HG03066 (cell line): ENCODE measurements around the gene C2.
"Not testable (repeated sequence)": the region's sequence is repeated elsewhere in the genome, so short reads cannot be mapped to it uniquely, and the experiment has no call there.

Experiments used
- ATAC-seq: cut with Tn5 transposase; IDR thresholded peaks from one replicate; pipeline ENCODE4 v1.9.1; 2021; ENCODE audit warnings: low read depth; ENCODE audit not compliant: unreplicated experiment

The C2 gene

GRCh38 chr6:31920811-31921210, 6.7 kb upstream of the C2 start:
- ATAC-seq: no peak

DNA sequence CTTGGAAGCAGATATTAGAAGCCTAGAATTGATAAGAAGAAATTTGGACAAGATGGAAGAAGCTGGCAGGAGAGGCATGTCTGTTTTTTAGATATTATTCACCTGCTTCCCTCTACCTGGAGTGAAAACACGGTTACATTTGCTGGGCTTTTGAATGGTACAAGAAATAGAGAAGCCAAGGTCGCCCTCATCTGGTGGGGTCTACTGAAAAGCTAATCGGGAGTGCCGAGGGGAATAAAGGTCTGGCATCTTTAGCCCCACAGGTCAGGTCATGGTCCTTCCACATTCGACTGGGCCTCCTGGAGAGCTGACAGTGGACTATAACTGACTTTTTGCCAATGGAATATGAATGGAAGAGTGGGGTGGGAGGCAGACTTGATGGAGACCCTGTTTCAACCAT, 4.6 kb upstream of the C2 start:
- ATAC-seq: no peak

GRCh38 chr6:31927863-31928671, 550 bp downstream of the C2 start:
- no peak for ATAC-seq

GRCh38 chr6:31928672-31928939, 1.1 kb downstream of the C2 start:
- ATAC-seq: no peak

- ATAC-seq: no peak
Observed at GRCh38 chr6:31930962-31931361, 3.4 kb downstream of the C2 start.

GRCh38 chr6:31932137-31932536, 4.6 kb downstream of the C2 start:
- not testable (repeated sequence) for ATAC-seq

GRCh38 chr6:31933537-31933936, 6.0 kb downstream of the C2 start:
- ATAC-seq: no peak

DNA sequence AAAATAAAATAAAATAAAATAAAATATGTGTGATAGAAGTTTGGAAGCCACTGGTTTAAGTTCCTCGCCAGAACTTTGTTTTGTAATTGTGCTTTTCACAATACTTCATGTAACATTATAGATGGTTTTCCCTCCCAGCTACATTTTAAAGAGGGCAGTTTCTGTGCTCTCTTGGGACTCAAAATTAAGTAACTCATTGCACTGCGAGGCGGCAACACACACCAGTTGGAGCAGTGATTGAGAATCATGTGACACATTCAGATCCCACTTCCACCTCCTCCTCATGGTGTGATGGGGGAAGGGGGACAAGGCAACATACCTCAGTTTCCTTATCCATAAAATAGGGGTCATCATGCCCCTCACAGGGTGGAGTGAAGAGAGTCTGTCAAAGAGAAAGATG, 7.5 kb downstream of the C2 start:
- no peak for ATAC-seq

GRCh38 chr6:31935823-31936222, 8.3 kb downstream of the C2 start:
- ATAC-seq: no peak

GRCh38 chr6:31940256-31940664, 12.7 kb downstream of the C2 start:
- ATAC-seq: no peak

DNA sequence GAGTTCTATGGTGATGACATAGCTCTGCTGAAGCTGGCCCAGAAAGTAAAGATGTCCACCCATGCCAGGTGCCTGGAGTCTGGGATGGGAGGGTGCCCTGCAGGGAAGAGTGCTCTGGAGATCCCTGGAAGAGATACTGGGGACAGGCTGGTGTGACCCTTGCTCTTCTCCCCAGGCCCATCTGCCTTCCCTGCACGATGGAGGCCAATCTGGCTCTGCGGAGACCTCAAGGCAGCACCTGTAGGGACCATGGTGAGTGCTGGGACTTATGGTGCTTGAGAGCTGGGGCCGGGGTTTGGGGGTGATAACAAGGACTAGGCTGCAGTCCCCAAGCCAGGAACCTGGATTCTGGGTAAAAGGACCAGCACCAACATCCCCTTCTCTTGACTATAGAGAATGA, 16.2 kb downstream of the C2 start:
- no peak for ATAC-seq

DNA sequence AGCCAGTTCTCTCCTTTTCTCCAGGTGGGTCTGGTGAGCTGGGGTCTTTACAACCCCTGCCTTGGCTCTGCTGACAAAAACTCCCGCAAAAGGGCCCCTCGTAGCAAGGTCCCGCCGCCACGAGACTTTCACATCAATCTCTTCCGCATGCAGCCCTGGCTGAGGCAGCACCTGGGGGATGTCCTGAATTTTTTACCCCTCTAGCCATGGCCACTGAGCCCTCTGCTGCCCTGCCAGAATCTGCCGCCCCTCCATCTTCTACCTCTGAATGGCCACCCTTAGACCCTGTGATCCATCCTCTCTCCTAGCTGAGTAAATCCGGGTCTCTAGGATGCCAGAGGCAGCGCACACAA, 17.6 kb downstream of the C2 start:
- ATAC-seq: no peak

- no peak for ATAC-seq
Observed at GRCh38 chr6:31945507-31946369, 18.2 kb downstream of the C2 start, which contains the start of gene CFB. CFB (plus strand) TSS chr6:31946095; CDS start chr6:31946222, 127 bp downstream.

DNA sequence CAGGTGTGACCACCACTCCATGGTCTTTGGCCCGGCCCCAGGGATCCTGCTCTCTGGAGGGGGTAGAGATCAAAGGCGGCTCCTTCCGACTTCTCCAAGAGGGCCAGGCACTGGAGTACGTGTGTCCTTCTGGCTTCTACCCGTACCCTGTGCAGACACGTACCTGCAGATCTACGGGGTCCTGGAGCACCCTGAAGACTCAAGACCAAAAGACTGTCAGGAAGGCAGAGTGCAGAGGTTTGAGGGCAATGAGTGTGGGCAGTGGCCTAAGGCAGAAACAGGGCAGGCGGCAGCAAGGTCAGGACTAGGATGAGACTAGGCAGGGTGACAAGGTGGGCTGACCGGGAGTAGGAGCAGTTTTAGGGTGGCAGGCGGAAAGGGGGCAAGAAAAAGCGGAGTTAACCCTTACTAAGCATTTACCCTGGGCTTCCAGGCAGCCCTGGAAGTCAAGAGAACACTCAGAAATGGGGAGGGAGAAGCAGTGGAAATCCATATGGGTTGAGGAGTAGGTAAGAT, 18.9 kb downstream of the C2 start:
- no peak for ATAC-seq

- ATAC-seq: no peak
Observed at GRCh38 chr6:31947070-31947675, 19.7 kb downstream of the C2 start.

DNA sequence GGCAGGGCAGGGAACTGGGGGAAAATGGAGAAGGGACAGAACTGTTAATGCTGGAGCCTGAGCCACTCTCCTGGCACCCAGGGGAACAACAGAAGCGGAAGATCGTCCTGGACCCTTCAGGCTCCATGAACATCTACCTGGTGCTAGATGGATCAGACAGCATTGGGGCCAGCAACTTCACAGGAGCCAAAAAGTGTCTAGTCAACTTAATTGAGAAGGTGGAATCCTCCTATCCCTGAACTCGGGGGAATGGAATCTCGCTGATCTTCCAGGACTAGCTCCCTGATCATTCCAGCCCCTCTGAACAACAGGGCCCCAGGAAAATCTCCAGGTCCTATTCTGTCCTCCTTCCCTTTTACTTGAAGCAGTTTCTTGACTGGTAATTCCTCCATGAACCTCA, 20.3 kb downstream of the C2 start:
- no peak for ATAC-seq

DNA sequence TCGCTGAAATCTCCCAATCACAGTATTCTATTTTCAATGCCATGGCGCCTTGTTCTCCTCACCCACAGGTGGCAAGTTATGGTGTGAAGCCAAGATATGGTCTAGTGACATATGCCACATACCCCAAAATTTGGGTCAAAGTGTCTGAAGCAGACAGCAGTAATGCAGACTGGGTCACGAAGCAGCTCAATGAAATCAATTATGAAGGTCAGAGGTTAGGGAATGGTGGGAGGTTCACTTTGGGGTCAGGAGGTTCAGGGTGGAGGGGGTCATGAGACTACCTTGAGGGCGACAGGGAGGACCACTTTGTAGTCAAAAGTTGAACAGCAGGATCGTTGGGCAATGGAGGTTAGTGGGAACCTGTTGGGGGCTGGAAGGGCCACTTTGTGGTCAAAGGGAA, 20.8 kb downstream of the C2 start:
- no peak for ATAC-seq

- ATAC-seq: no peak
Observed at GRCh38 chr6:31948753-31949413, 21.4 kb downstream of the C2 start.

- no peak for ATAC-seq
Observed at GRCh38 chr6:31949926-31950548, 22.5 kb downstream of the C2 start.

DNA sequence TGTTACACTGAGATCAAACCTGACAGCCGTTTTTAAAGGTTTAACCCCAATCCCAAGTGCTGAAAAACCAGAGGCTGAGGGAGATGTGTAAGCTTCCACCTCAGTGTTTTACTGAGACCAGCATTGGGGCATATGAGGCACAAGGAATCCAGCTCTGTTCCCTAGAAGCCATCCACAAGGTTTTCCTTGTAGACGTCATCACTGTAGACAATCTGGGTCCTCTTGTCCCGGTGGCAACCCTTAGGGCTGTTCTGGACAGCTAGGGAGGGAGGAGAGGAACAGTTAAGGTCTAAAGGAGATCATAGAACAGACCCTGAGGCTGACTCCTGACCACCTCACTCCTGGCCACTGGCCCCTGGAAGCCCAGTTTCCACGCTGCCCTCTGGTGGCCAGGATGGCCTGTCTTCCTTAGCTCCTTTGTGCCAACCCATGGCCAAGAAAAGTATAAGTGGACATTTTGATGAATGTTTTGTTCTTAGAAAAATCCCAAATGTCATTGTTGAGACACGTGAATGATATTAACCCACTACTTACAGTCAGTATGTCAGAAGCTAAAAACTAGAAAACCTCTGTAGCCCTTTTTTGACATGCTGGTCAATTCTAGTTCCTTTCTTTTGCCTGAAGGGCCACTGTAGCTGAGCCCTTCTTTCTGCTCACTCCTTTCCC, 24.8 kb downstream of the C2 start:
- no peak for ATAC-seq
